HG02759 (cell line): ENCODE data around the gene PDS5A.
"Not testable (repeated sequence)": the region's sequence is repeated elsewhere in the genome, so short reads cannot be mapped to it uniquely, and the experiment has no call there.

ENCODE experiments used
- ATAC-seq: cut with Tn5 transposase; IDR thresholded peaks from one replicate; pipeline ENCODE4 v1.9.1; 2021; ENCODE audit warnings: mild to moderate bottlenecking, moderate library complexity; ENCODE audit not compliant: unreplicated experiment

Gene PDS5A

DNA sequence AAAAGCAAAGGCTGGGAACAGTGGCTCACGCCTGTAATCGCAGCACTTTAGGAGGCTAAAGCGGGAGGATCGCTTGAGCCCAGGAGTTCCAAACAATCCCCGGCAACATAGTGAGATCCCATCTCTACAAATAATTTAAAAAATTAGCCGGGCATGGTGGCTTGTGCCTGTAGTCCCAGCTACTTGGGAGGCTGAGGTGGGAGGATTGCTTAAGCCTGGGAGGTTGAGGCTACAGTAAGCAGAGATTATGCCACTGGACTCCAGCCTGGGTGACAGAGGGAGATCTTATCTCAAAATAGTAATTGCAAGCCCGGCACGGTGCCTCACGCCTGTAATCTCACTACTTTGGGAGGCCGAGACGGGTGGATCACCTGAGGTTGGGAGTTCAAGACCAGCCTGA is 139.3 kb downstream of the PDS5A start:
- not testable (repeated sequence) for ATAC-seq

- no peak for ATAC-seq
Observed at GRCh38 chr4:39834269-39834668, 143.4 kb downstream of the PDS5A start.

- no peak for ATAC-seq
Observed at GRCh38 chr4:39825741-39826231, 151.9 kb downstream of the PDS5A start.

GRCh38 chr4:39825090-39825489 is 152.6 kb downstream of the PDS5A start:
- ATAC-seq = no peak

GRCh38 chr4:39823191-39823590 is 154.5 kb downstream of the PDS5A start:
- no peak for ATAC-seq

- no peak for ATAC-seq
Observed at GRCh38 chr4:39822662-39823061, 155.0 kb downstream of the PDS5A start.

GRCh38 chr4:39821951-39822350 is 155.8 kb downstream of the PDS5A start:
- no peak for ATAC-seq

GRCh38 chr4:39820186-39820585 is 157.5 kb downstream of the PDS5A start:
- no peak for ATAC-seq

DNA sequence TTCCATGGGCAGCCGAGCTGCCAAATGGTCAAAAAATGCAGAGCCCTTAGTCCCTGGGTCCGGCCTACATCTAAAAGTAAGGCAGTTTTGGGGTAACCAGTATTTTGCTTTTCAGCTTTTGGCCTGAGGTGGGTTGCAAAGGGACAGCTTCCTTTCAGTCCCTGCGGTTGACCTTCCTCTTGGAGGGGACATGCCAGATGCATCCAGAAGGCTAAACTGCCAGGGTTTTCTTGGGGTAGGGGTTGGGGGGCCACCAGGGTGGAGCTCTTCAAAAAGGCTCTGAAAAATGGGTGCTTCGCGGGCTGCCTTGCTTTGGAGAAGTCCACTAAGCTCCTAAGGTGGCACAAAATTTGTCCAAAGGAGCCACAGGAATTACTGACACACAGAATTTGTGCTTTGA is 159.1 kb downstream of the PDS5A start:
- no peak for ATAC-seq

- ATAC-seq = no peak
Observed at GRCh38 chr4:39814403-39815185, 163.1 kb downstream of the PDS5A start.

- ATAC-seq = not testable (repeated sequence)
Observed at GRCh38 chr4:39813761-39814160, 163.9 kb downstream of the PDS5A start.

DNA sequence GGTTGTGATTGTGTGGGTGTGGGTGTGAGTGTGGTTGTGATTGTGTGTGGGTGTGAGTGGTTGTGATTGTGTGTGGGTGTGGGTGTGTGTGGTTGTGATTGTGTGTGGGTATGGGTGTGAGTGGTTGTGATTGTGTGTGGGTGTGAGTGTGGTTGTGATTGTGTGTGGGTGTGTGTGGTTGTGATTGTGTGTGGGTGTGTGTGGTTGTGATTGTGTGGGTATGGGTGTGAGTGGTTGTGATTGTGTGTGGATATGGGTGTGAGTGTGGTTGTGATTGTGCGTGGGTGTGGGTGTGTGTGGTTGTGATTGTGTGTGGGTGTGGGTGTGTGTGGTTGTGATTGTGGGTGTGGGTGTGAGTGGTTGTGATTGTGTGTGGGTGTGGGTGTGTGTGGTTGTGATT is 164.7 kb downstream of the PDS5A start:
- not testable (repeated sequence) for ATAC-seq

- ATAC-seq = no peak
Observed at GRCh38 chr4:39812500-39812899, 165.2 kb downstream of the PDS5A start.

GRCh38 chr4:39808231-39808749 is 169.4 kb downstream of the PDS5A start:
- ATAC-seq = no peak

- ATAC-seq = no peak
Observed at GRCh38 chr4:39802005-39802404, 175.7 kb downstream of the PDS5A start.

GRCh38 chr4:39792976-39793375 is 184.7 kb downstream of the PDS5A start:
- ATAC-seq = not testable (repeated sequence)

DNA sequence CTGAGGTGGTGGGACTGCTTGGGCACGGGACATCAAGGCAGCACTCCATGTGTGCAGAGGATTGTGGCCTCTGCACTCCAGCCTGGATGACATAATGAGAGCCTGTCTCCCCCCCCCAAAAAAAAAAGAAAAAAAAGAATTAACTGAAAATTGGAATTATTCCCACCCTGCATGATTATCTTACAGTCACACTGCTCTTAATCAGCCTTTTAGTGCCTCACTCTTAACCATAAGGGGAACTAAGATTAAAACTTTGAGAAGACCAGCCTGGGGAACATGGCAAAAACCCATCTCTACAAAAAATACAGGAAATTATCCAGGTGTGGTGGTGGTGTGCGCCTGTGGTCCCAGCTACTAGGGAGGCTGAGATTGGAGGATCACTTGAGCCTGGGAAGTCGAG is 185.2 kb downstream of the PDS5A start:
- no peak for ATAC-seq

GRCh38 chr4:39792128-39792527 is 185.6 kb downstream of the PDS5A start:
- ATAC-seq = no peak

GRCh38 chr4:39786838-39787237 is 190.9 kb downstream of the PDS5A start:
- no peak for ATAC-seq

DNA sequence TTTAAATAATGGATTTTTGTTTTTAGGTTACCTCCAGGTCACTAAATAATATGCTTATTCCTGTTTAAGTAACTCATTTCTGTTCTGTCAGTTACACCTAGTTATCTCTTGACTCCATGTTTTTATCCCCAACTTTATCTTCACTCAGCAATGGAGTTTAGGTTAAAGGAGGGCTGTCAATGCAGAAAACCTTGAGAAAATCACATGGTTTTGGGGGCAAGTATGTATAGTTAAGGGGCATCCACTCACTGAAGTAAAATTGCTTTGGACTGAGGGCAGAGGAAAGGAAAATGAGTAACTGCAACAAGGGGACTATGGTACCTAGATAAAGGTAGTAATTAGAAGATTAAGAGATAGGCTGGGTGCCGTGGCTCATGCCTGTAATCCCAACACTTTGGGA is 192.6 kb downstream of the PDS5A start:
- ATAC-seq = no peak

GRCh38 chr4:39781988-39782387 is 195.7 kb downstream of the PDS5A start:
- not testable (repeated sequence) for ATAC-seq
